Astrocyte (in vitro differentiated cells and primary cell): ENCODE data around the gene PIK3CD.
"Not testable (repeated sequence)": the region's sequence is repeated elsewhere in the genome, so short reads cannot be mapped to it uniquely, and the experiment has no call there.

Experiments
- EZH2 ChIP-seq: IDR thresholded peaks from 2 replicates; pipeline ENCODE4 v1.6.1; 2012; ENCODE audit warnings: mild to moderate bottlenecking, low read length, inconsistent platforms; ENCODE audit not compliant: insufficient read depth
- TF ChIP-seq, protein P1 (sequence below): IDR thresholded peaks from 2 replicates; pipeline ENCODE4 v1.5.1; 2011; ENCODE audit warnings: low read depth, mild to moderate bottlenecking, inconsistent platforms, low read length, moderate library complexity; ENCODE audit not compliant: insufficient read depth

GRCh38 chr1:9625030-9625429 is 26.5 kb upstream of the PIK3CD start:
- TF ChIP-seq, protein P1, sequence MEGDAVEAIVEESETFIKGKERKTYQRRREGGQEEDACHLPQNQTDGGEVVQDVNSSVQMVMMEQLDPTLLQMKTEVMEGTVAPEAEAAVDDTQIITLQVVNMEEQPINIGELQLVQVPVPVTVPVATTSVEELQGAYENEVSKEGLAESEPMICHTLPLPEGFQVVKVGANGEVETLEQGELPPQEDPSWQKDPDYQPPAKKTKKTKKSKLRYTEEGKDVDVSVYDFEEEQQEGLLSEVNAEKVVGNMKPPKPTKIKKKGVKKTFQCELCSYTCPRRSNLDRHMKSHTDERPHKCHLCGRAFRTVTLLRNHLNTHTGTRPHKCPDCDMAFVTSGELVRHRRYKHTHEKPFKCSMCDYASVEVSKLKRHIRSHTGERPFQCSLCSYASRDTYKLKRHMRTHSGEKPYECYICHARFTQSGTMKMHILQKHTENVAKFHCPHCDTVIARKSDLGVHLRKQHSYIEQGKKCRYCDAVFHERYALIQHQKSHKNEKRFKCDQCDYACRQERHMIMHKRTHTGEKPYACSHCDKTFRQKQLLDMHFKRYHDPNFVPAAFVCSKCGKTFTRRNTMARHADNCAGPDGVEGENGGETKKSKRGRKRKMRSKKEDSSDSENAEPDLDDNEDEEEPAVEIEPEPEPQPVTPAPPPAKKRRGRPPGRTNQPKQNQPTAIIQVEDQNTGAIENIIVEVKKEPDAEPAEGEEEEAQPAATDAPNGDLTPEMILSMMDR, result not testable (repeated sequence)
- TF ChIP-seq EZH2, result not testable (repeated sequence)
